GM19239 (cell line): ENCODE results near the gene LHX6.
A peak's percentile ranks its signal among the peaks of the same experiment; 100 is the strongest.

Experiments
- DNase-seq: peaks from one replicate; pipeline ENCODE4 v3.0.0; 2011; ENCODE audit warnings: low spot score; ENCODE audit not compliant: insufficient read length
- FAIRE-seq: peaks from 2 replicates; lab custom pipeline; 2011; peaks lifted over from hg19 to GRCh38; lab: Jason Lieb, UNC

LHX6 gene

GRCh38 chr9:122228568-122229484 is at the start of gene LHX6:
Gene LHX6, minus strand, starts transcription at chr9:122228957. Its CDS starts 217 bp downstream, at chr9:122228740.
- no peak for DNase-seq
- no peak for FAIRE-seq

- DNase-seq (no peak), FAIRE-seq (no peak)
These were observed 48.6 kb upstream of the LHX6 start for GRCh38 chr9:122277285-122277897.

GRCh38 chr9:122276096-122276495 is 47.3 kb upstream of the LHX6 start:
- FAIRE-seq: no peak
- no peak for DNase-seq

- no peak for FAIRE-seq
- no peak for DNase-seq
These were observed 45.3 kb upstream of the LHX6 start for GRCh38 chr9:122274055-122274454.

GRCh38 chr9:122268041-122268814 is 39.5 kb upstream of the LHX6 start:
- FAIRE-seq: no peak

GRCh38 chr9:122265149-122265915 is 36.6 kb upstream of the LHX6 start:
- DNase-seq (peak; percentile 23), FAIRE-seq (peak; percentile 21)

More at GRCh38 chr9:122268041-122268814, 39.5 kb upstream of the LHX6 start:
- DNase-seq: no peak

GRCh38 chr9:122264360-122265148 is 35.8 kb upstream of the LHX6 start, which contains the start of the genes MRRF and RBM18:
Gene MRRF, plus strand, starts transcription at chr9:122264882. Its CDS starts 6,010 bp downstream, at chr9:122270892.
Gene RBM18, minus strand, starts transcription at chr9:122264840. Its CDS starts 3,348 bp downstream, at chr9:122261492.
- DNase-seq (peak; percentile 69), FAIRE-seq (peak; percentile 92)

GRCh38 chr9:122263699-122264349 is 35.1 kb upstream of the LHX6 start:
- no peak for DNase-seq
- FAIRE-seq: peak; percentile 31

GRCh38 chr9:122262073-122262472 is 33.3 kb upstream of the LHX6 start:
- DNase-seq: no peak

GRCh38 chr9:122261469-122261881 is 32.7 kb upstream of the LHX6 start:
- no peak for DNase-seq
- FAIRE-seq: no peak

More at GRCh38 chr9:122262073-122262472, 33.3 kb upstream of the LHX6 start:
- FAIRE-seq: no peak

- DNase-seq (no peak), FAIRE-seq (no peak)
These were observed 30.2 kb upstream of the LHX6 start for GRCh38 chr9:122258886-122259415.

- DNase-seq: no peak
- no peak for FAIRE-seq
These were observed 27.4 kb upstream of the LHX6 start for GRCh38 chr9:122256206-122256605.

GRCh38 chr9:122254761-122255160 is 26.0 kb upstream of the LHX6 start:
- DNase-seq (no peak), FAIRE-seq (no peak)

GRCh38 chr9:122252796-122253195 is 24.0 kb upstream of the LHX6 start:
- no peak for DNase-seq
- no peak for FAIRE-seq

GRCh38 chr9:122251351-122251750 is 22.6 kb upstream of the LHX6 start:
- DNase-seq: no peak

GRCh38 chr9:122248448-122248865 is 19.7 kb upstream of the LHX6 start:
- no peak for FAIRE-seq

More at GRCh38 chr9:122251351-122251750, 22.6 kb upstream of the LHX6 start:
- no peak for FAIRE-seq

GRCh38 chr9:122246666-122247065 is 17.9 kb upstream of the LHX6 start:
- FAIRE-seq (no peak), DNase-seq (no peak)

More at GRCh38 chr9:122248448-122248865, 19.7 kb upstream of the LHX6 start:
- no peak for DNase-seq

- DNase-seq: no peak
- no peak for FAIRE-seq
These were observed 15.6 kb upstream of the LHX6 start for GRCh38 chr9:122244349-122244748.
